HepG2 (cell line): ENCODE data around the gene CCDC57. TPM values are rescaled to one million over a fixed set of nuclear protein-coding genes. Genes with fewer than 3 reads are reported as not detected.

ENCODE experiments used
- ATAC-seq: fragments of 200-7000 bp; cut with Tn5 transposase; 3 replicates; pipeline ENCODE4 v1.9.1; 2020; ENCODE audit warnings: mild to moderate bottlenecking, moderate library complexity
- BruUV-seq: library from RNA; stranded (reverse); fragments of 400-500 nt; replicated peaks from 2 replicates; lab custom pipeline; 2021; lab: Mats Ljungman, UMichigan
- CTCF ChIA-PET: fragments of 300-600 bp; formaldehyde crosslinking; extraction: SDS; loops from one replicate; lab custom pipeline; 2021; ENCODE audit warnings: low total read pairs, inconsistent platforms, low intra/inter-chr PET ratio; lab: Yijun Ruan, JAX
- POLR2A ChIA-PET: fragments of 350-600 bp; sonication (Branson Sonifier 250); formaldehyde crosslinking; loops from one replicate; lab custom pipeline; 2020; ENCODE audit warnings: antibody characterized with exemption, inconsistent platforms; lab: Yijun Ruan, JAX
- DNase-seq: peaks from one replicate; pipeline ENCODE4 v3.0.0-alpha.2; 2015; ENCODE audit warnings: low spot score
- FAIRE-seq: peaks from 3 replicates; lab custom pipeline; 2011; peaks lifted over from hg19 to GRCh38; lab: Jason Lieb, UNC
- H2AFZ ChIP-seq: one replicate; pipeline ENCODE4 v1.6.1; 2011; ENCODE audit warnings: low read length, inconsistent platforms
- H3K27ac ChIP-seq: fragments of 300-600 bp; 3 replicates; pipeline ENCODE4 v1.8.0; 2011; ENCODE audit warnings: mixed run types, mild to moderate bottlenecking, mixed read lengths, low read length, inconsistent platforms; ENCODE audit not compliant: insufficient read depth; ENCODE audit errors: extremely low read length
- H3K27me3 ChIP-seq, 2 experiments: fragments of 200-600 bp in 1 of 2; 2 replicates in 1 of 2; 3 replicates in 1 of 2; pipeline versions ENCODE4 v1.6.0 to v1.8.0; 2011; ENCODE audit warnings: low read length in 2 of 2, mild to moderate bottlenecking in 2 of 2, moderate library complexity in 2 of 2, inconsistent platforms in 1 of 2; ENCODE audit not compliant: insufficient read depth in 2 of 2, control insufficient read depth in 1 of 2
- H3K36me3 ChIP-seq, 2 experiments: fragments of 200-600 bp in 1 of 2; replicated peaks in 1 of 2; 2 replicates in 1 of 2; 3 replicates in 1 of 2; pipeline versions ENCODE4 v1.5.1 to v1.8.0; 2011; ENCODE audit warnings: low read length in 2 of 2, inconsistent platforms in 1 of 2; ENCODE audit not compliant: insufficient read depth in 2 of 2, control insufficient read depth in 1 of 2
- H3K4me1 ChIP-seq: 2 replicates; pipeline ENCODE4 v1.5.1; 2012; ENCODE audit warnings: low read length, inconsistent platforms; ENCODE audit not compliant: insufficient read depth
- H3K4me2 ChIP-seq: 2 replicates; pipeline ENCODE4 v1.6.0; 2011; ENCODE audit warnings: low read depth, low read length, inconsistent platforms
- H3K4me3 ChIP-seq, 3 experiments: fragments of 200-600 bp in 1 of 3; sonication (generic), shearing (Covaris generic) in 1 of 3; replicated peaks in 1 of 3; 2 replicates each; pipeline ENCODE4 v1.5.1; 2011 to 2016; ENCODE audit warnings: low read length in 3 of 3, inconsistent platforms in 2 of 3, low read depth in 2 of 3, mild to moderate bottlenecking in 2 of 3, control low read depth in 1 of 3, mixed read lengths in 1 of 3; ENCODE audit not compliant: insufficient read depth in 1 of 3
- H3K79me2 ChIP-seq: one replicate; pipeline ENCODE4 v1.6.1; 2011; ENCODE audit warnings: low read length, inconsistent platforms; ENCODE audit not compliant: insufficient read depth
- H3K9ac ChIP-seq: 2 replicates; pipeline ENCODE4 v1.6.0; 2011; ENCODE audit warnings: mild to moderate bottlenecking, low read depth, low read length, inconsistent platforms; ENCODE audit not compliant: insufficient read depth
- H3K9me3 ChIP-seq: 2 replicates; pipeline ENCODE4 v1.5.1; 2012; ENCODE audit warnings: mild to moderate bottlenecking, low read length
- H4K20me1 ChIP-seq: 2 replicates; pipeline ENCODE4 v1.6.0; 2011; ENCODE audit warnings: inconsistent platforms, mild to moderate bottlenecking, low read length, moderate library complexity; ENCODE audit not compliant: insufficient read depth
- GPBP1L1 ChIP-seq: sonication (generic); formaldehyde crosslinking; IDR thresholded peaks from 2 replicates; pipeline ENCODE4 v1.5.0; 2020; ENCODE audit warnings: mild to moderate bottlenecking, missing genetic modification reagents
- HES4 ChIP-seq: sonication (generic); formaldehyde crosslinking; IDR thresholded peaks from 2 replicates; pipeline ENCODE4 v1.9.0; 2021; ENCODE audit warnings: mild to moderate bottlenecking, missing genetic modification reagents, borderline replicate concordance
- RFX1 ChIP-seq: fragments of 450-650 bp; IDR thresholded peaks from 2 replicates; pipeline ENCODE4 v1.6.1; 2017
- TBX2 ChIP-seq: sonication (generic); formaldehyde crosslinking; IDR thresholded peaks from 2 replicates; pipeline ENCODE4 v1.5.0; 2020; ENCODE audit warnings: missing genetic modification reagents, mild to moderate bottlenecking, borderline replicate concordance
- TRIM22 ChIP-seq: fragments of 450-650 bp; IDR thresholded peaks from 2 replicates; pipeline ENCODE4 v1.6.1; 2017
- UBTF ChIP-seq: sonication (generic); formaldehyde crosslinking; IDR thresholded peaks from 2 replicates; pipeline ENCODE4 v1.4.0; 2020; ENCODE audit warnings: mild to moderate bottlenecking, missing genetic modification reagents
- ZNF10 ChIP-seq: sonication (generic); formaldehyde crosslinking; IDR thresholded peaks from 2 replicates; pipeline ENCODE4 v1.4.0; 2020; ENCODE audit warnings: mild to moderate bottlenecking, low read depth, missing genetic modification reagents, borderline replicate concordance
- ZNF451 ChIP-seq: sonication (generic); formaldehyde crosslinking; IDR thresholded peaks from 2 replicates; pipeline ENCODE4 v1.5.0; 2020; ENCODE audit warnings: mild to moderate bottlenecking, missing genetic modification reagents
- ZNF800 ChIP-seq: sonication (generic); formaldehyde crosslinking; IDR thresholded peaks from 2 replicates; pipeline ENCODE4 v1.4.0; 2020; ENCODE audit warnings: missing genetic modification reagents
- ZNF841 ChIP-seq: sonication (generic); formaldehyde crosslinking; IDR thresholded peaks from 2 replicates; pipeline ENCODE4 v1.8.1; 2023; ENCODE audit warnings: missing genetic modification reagents, borderline replicate concordance
- ZNF891 ChIP-seq: sonication (generic); formaldehyde crosslinking; IDR thresholded peaks from 2 replicates; pipeline ENCODE4 v1.5.0; 2020; ENCODE audit warnings: mild to moderate bottlenecking, missing genetic modification reagents
- ZXDC ChIP-seq: sonication (generic); formaldehyde crosslinking; IDR thresholded peaks from 2 replicates; pipeline ENCODE4 v1.5.0; 2020; ENCODE audit warnings: mild to moderate bottlenecking, missing genetic modification reagents
- WGBS: methylation state at CpG from one replicate; pipeline ENCODE4 v1.1.6; 2017; ENCODE audit warnings: low lambda C conversion rate; 5-methylcytosine and 5-hydroxymethylcytosine counted together
- in situ Hi-C: cut with HindIII; loops from 2 replicates; pipeline ENCODE4 v1.10.0; 2017; ENCODE audit warnings: low pct_unique_long_range_greater_than_20kb; ENCODE audit not compliant: extremely low pct_ligation_motif_present
- intact Hi-C: fragments of 100-400 bp; cut with micrococcal nuclease; formaldehyde crosslinking; loops from one replicate; pipeline ENCODE4 v1.10.0; 2022; ENCODE audit not compliant: unreplicated experiment
- polyA plus RNA-seq, 8 experiments: library from polyadenylated mRNA; depleted of rRNA in 3 of 8; stranded (reverse) in 7 of 8; unstranded in 1 of 8; fragments of >200 nt; fragmentation: Illumina TruSeq in 4 of 8; extraction: Trizol in 4 of 8; gene quantifications; 2 replicates each; pipeline versions ENCODE4 v1.2.1 to v1.2.3, GENCODE V29; 2011 to 2016; ENCODE audit warnings: low read depth in 4 of 8, missing spikeins in 1 of 8, mixed read lengths in 1 of 8; ENCODE audit not compliant: insufficient read depth in 1 of 8
- total RNA-seq, 5 experiments: library from RNA; depleted of rRNA; stranded (reverse); fragments of >200 nt; fragmentation: Illumina TruSeq; extraction: Trizol; gene quantifications; 2 replicates each; pipeline ENCODE4 v1.2.3, GENCODE V29; 2016; ENCODE audit warnings: low read depth in 1 of 5

The CCDC57 gene
- total and polyA plus RNA-seq, 2 of the 13 experiments (the other 11 are each of a cell fraction or from before 2014, with no cell fraction given), result 59.3 to 59.9 TPM

DNA sequence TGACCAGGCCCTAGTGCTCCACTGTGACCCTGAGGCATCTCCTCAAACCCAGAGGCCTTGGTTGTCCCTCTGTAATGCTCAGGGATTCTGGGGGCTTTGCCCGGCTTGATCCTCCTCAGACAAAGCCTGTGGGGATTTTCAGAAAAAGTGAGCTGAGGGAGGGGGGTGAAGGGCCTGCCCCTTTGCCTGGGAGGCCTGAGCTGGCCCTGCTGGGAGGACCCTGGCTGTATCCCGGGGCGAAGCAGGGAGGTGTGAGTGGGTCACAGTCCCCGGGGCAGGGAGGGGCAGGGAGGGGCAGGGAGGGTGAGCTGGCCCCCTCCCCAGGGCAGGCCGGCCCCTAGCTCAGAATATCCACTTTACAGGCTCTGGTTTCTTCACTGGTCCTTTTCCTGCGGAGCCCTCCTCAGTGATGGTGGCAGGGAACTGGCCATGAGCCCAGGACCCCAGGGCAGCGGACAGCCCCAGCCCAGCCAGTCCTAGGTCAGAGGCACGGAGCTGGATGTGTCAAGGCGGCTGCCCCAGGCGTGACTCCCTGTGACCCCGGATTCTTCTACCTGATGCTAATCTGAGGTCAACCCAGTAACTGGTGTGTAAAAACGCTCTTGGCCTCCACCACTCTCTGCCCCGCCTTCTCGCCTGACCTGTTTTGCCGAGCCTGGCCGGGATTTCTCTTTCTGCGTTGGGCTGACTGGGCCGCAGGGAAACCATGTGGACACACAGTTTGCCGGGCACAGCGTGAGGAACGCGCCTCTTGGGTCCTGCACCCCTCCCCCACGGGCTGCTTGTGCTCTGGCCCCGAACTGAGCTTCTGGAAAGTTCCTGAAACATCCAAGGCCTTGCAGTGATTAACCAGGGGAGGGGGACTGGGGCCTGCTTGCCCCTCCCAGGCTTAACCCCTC lies 108.8 kb downstream of the CCDC57 start:
- CTCF ChIA-PET, result no interaction called here
- BruUV-seq, result no TSS peak
- peaks cover 88% of the 10 kb centered on the region for H3K4me1 ChIP-seq
- TF ChIP-seq GPBP1L1 (CRISPR knock-in tag) (no peak), ZNF891 (CRISPR knock-in tag) (peak; percentile 93), TBX2 (CRISPR knock-in tag) (peak; percentile 99), HES4 (CRISPR knock-in tag) (peak; percentile 75), RFX1 (no peak), ZXDC (CRISPR knock-in tag) (peak; percentile 69; the same call in 1 of the 2 replicates), ZNF10 (CRISPR knock-in tag) (no peak), ZNF800 (CRISPR knock-in tag) (peak; percentile 50; the same call in 1 of the 2 replicates), ZNF451 (0 out of 2 replicates have a peak, but pooled peaks have one; percentile 80), ZNF841 (CRISPR knock-in tag) (no peak), UBTF (CRISPR knock-in tag) (peak; percentile 88), TRIM22 (no peak)

More for the DNA sequence above, 108.8 kb downstream of the CCDC57 start:
- no peak overlapping the region for H2AFZ ChIP-seq
- intact Hi-C loops (loop anchor here (2.0 to 10.0 kb wide), 2 partner anchors 67 to 131 kb away; partner anchors contain the start of gene DCXR), in situ Hi-C loops (no loop called here)
- H3K9me3 ChIP-seq, result no peaks in the 10 kb centered on the region
- H3K9ac ChIP-seq, result peak overlapping the region; percentile 65
- H3K27ac ChIP-seq, result peak overlapping the region; percentile 81
- ATAC-seq, result peak; percentile 29
- no peaks in the 10 kb centered on the region for H3K27me3 ChIP-seq
- no peaks in the 10 kb centered on the region for H3K36me3 ChIP-seq
- FAIRE-seq, result peak; percentile 93
- WGBS, result 0% methylated on average over 21 of the region's 24 CpGs
- DNase-seq, result peak; percentile 90
- POLR2A ChIA-PET, result interaction anchor here (0.7 to 5.9 kb wide), 16 partner anchors 13 to 420 kb away, joined by 3 to 61 read pairs (median 3); partner anchors contain the start of genes ARL16, CENPX, DCXR and DUS1L
- no peaks in the 10 kb centered on the region for H4K20me1 ChIP-seq
- peak overlapping the region; percentile 65 for H3K4me2 ChIP-seq
- H3K79me2 ChIP-seq, result peaks cover 21% of the 10 kb centered on the region
- H3K4me3 ChIP-seq, result peak overlapping the region; percentile 4 to 63 (median 25)
